Activated CD8-positive, alpha-beta memory T cell treated with anti-CD3 and anti-CD28 coated beads, Interleukin-2, amount 50 U/mL, for 24 hours (primary cell): ENCODE results near the gene USP30.
"Not testable (repeated sequence)": the region's sequence is repeated elsewhere in the genome, so short reads cannot be mapped to it uniquely, and the experiment has no call there.

Source experiments
- DNase-seq: peaks from one replicate; pipeline ENCODE4 v3.0.0-alpha.2; 2020; ENCODE audit errors: extremely low read depth

USP30 gene, protein sequence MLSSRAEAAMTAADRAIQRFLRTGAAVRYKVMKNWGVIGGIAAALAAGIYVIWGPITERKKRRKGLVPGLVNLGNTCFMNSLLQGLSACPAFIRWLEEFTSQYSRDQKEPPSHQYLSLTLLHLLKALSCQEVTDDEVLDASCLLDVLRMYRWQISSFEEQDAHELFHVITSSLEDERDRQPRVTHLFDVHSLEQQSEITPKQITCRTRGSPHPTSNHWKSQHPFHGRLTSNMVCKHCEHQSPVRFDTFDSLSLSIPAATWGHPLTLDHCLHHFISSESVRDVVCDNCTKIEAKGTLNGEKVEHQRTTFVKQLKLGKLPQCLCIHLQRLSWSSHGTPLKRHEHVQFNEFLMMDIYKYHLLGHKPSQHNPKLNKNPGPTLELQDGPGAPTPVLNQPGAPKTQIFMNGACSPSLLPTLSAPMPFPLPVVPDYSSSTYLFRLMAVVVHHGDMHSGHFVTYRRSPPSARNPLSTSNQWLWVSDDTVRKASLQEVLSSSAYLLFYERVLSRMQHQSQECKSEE

DNA sequence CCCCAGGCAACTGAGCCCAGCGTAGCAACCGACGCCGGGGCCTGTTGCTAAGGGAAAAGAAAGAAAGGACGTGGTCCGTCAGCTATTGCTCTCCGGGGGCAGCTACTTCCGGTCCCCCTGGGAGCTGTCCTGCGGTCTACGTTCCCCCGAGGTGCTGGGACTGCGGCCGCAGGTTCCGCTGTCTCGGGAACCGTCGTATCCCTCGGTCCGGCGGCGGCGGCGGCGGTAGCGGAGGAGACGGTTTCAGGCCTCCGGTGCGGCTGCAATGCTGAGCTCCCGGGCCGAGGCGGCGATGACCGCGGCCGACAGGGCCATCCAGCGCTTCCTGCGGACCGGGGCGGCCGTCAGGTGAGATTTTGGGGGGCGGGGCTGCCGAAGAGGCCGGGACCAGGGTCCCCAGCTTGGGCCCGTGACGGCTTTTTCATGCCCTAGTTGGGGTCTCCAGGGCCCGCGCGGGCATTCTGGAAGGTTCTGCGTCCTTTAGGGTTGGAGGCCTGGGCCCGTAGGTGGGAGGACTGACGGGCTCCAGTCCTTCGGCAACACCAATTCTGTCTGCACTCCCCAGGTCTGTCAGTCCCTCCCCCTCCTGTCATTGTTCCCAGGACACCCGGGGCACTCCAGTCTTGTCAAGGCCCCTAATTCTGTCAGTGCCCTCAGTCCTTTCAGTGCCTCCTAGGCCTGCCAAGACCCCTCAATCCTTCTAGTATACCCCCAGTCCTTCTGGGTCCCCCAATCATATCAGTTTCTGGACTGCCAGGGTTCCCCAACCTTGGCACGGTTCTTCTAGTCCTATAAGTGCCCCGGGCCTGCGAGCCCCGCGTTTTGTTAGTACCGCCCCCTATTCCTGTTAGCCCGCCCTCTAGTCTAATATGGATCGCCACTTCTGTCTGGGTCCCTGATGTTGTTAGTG, at the start of gene USP30:
Gene USP30 (plus strand): TSS at position 163 of the 910 bp plus-strand sequence. CDS start 103 bp downstream, at position 266.
- peak; percentile 57 for DNase-seq

GRCh38 chr12:109004017-109004416, 48.4 kb upstream of the USP30 start:
- no peak for DNase-seq

- DNase-seq = no peak
Measured at GRCh38 chr12:109009766-109010165, 42.6 kb upstream of the USP30 start.

DNA sequence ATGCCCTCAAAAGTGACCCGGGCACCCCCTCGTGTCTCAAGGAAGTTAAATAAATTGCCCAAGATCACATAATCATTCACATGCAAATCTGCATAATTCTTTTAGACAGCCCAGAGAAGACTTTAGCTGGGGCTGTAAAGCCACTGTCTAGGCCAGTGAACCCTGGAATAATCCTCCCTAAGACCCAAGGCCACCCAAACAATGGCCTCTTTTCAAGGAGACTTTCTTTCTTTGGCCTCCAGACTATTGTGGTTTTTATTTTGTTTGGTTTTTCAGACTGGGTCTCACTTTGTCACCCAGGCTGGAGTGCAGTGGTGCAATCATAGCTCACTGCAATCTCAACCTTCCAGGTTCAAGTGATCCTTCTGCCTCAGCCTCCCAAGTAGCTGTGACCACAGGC, 42.1 kb upstream of the USP30 start:
- no peak for DNase-seq

DNA sequence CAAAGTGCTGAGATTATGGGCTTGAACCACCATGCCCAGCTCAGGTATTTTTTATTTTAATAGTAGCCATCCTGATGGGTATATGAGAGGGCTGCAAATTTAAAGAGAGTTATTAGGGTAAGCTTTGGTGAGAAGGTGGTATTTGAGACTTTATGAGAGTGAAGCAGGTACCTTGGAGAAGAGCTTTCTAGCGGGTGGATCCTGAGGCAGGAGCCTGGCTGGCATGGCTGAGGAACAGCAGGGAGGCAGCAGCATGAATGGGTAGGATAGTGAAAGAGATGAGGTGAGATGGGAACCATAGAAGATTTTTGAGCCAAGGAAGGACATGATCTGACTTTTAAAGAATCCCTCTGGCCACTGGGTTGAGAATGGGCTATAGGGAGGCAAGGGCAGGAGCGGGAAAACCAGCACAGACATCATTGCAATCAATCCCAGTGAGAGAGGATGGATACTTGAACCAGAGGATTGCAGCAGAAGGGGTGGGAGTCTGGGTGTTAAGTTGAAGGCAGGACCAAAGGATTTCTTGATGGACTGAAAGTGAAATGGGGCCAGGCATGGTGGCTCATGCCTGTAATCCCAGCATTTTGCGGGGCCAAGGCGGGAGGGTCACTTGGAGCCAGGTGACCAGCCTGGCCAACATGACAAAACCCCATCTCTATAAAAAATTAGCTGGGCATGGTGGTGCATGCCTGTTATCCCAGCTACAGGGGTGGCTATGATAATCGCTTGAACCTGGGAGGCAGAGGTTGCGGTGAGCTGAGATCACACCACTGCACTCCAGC, 37.2 kb upstream of the USP30 start:
- DNase-seq = no peak

GRCh38 chr12:109016016-109016415, 36.4 kb upstream of the USP30 start:
- DNase-seq = no peak

- no peak for DNase-seq
Measured at GRCh38 chr12:109016978-109017377, 35.4 kb upstream of the USP30 start.

DNA sequence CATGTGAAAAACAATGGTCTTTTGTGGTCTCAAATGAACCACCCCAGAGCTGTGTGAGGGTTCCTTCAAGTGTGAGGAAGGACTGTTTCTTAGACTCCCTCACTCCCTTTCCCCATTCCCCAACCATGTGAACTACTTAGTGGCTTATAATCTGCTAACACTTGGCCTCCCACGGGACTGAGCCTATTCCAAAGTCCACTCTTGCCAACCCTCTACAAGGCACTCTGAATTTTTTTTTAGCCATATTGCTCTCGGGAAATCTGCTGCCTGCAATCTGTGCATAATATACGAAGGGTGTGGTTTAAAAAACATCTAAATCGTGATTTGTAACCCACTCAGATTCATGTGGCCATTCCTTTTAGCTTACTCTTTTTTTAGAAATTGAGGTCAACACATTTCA, 34.1 kb upstream of the USP30 start:
- no peak for DNase-seq

DNA sequence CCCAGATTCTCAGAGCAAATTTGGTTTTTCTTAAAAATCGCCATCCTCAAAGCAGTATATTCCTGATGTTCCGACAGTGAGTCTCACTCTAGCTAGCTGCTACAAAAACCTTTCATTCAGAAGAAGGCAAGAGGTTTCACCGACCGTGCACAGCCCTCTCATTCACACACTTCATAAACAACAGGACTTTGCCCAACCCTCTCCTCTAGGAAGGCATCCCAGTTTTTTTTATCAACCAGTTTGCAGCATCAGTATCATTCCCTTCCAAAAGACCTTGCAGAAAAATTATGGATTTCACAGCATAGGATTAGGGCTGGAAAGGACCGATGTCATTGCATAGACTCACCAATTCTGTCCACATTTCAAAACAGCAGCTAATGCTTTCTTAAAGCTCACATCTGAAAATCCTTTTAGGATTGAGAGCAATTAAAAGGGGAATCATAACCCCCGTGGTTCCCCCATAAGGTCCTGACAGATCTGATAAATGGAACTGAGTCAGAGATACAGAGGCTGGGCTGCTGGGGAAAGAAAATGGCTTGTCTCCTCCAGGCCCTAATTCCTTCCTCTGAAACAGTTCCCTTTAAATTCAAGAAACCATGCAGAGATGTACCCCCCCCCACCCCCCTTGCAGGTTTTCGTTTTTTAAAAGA, 32.1 kb upstream of the USP30 start:
- DNase-seq = no peak

GRCh38 chr12:109020796-109021380, 31.5 kb upstream of the USP30 start, which contains the start of gene SVOP:
TSS of gene SVOP (minus strand) at chr12:109021068. CDS start at chr12:109020868, 200 bp downstream.
- no peak for DNase-seq

DNA sequence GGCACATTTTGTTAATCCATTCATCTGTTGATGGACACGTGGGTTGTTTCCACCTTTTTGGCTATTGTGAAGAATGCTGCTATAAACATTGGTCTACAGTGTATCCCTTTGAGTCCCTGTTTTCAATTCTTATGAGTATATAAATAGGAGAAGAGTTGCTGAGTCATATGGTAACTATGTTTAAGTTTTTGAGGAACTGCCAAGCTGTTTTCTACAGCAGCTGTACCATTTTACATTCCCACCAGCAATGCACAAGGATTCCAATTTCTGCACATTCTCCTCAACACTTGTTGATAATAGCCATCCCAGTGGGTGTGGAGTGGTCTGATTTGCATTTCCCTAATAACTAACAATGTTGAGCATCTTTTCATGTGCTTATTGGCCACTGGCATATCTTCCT, 24.6 kb upstream of the USP30 start:
- DNase-seq = no peak

- not testable (repeated sequence) for DNase-seq
Measured at GRCh38 chr12:109028624-109029023, 23.8 kb upstream of the USP30 start.

GRCh38 chr12:109029411-109029810, 23.0 kb upstream of the USP30 start:
- DNase-seq = no peak

GRCh38 chr12:109033239-109034196, 18.9 kb upstream of the USP30 start:
- no peak for DNase-seq

DNA sequence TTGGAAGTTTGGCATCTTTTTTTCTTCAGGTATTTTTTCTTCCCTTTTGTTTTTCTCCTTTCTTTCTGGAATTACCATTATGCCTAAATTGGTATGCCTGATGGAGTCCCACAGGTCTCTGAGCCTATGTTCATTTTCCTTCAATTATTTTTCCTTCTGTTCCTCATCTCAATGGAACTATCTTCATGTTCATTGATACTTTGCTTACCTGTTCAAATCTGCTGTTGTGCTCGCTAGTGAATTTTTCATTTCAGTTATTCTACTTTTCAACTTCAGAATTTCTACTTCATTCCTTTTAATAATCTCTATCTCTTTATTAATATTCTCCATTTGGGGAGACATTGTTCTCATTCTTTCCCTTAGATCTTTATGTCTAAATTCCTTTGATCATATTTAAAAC, 15.4 kb upstream of the USP30 start:
- DNase-seq = no peak

GRCh38 chr12:109044241-109044640, 8.1 kb upstream of the USP30 start:
- DNase-seq = no peak

GRCh38 chr12:109047081-109047805, 5.1 kb upstream of the USP30 start:
- no peak for DNase-seq

- not testable (repeated sequence) for DNase-seq
Measured at GRCh38 chr12:109048706-109049105, 3.7 kb upstream of the USP30 start.

DNA sequence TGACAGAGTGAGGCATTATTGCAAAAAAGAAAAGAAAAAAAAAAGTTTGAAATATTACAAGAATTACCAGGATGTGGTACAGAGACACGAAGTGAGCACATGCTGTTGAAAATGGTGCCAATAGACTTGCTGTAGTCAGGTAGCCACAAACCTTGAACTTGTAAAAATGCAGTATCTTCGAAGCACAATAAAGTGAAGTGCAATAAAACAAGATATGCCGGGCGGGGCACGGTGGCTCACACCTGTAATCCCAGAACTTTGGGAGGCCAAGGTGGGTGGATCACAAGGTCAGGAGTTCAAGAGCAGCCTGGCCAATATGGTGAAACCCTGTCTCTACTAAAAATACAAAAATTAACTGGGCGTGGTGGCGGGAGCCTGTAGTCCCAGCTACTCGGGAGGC, 2.6 kb upstream of the USP30 start:
- not testable (repeated sequence) for DNase-seq
